ENCODE measurements around the gene ARHGEF1.
"Not testable (repeated sequence)": the region's sequence is repeated elsewhere in the genome, so short reads cannot be mapped to it uniquely, and the experiment has no call there.

DNA sequence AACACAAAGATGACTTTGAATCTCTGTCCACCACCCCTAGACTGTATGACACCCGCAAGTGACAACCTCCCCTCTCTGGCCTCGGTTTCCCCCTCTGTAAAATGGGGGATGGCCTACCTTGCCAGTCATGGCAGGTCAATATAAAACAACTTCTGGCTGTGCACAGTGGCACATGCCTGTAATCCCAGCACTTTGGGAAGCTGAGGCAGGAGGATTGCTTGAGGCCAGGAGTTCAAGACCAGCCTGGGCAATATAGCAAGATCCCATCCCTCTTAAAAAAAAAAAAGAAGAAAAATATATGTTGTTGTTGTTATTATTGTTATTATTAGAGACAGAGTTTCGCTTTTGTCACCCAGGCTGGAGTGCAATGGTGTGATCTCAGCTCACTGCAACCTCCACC is 7.0 kb upstream of the ARHGEF1 start:
- TF ChIP-seq CTCF (conservative IDR thresholded peaks at IDR 0.05; ENCODE audit: low read length); EZH2phosphoT487 (IDR thresholded peaks at IDR 0.05; ENCODE audit: borderline replicate concordance): not testable (repeated sequence)
